OCI-LY7 (cell line): Measurements from ENCODE around the gene ING4. TPM values are rescaled to one million over a fixed set of nuclear protein-coding genes. Genes with fewer than 3 reads are reported as not detected.

Source experiments
- BruUV-seq: library from RNA; stranded (reverse); fragments of 400-500 nt; replicated peaks from 2 replicates; lab custom pipeline; 2021; lab: Mats Ljungman, UMichigan
- CTCF ChIA-PET: fragments of 300-600 bp; sonication (Branson Sonifier 250); formaldehyde crosslinking; loops from one replicate; lab custom pipeline; 2022; ENCODE audit warnings: antibody characterized with exemption; ENCODE audit not compliant: unreplicated experiment; lab: Charles Lee
- POLR2A ChIA-PET: fragments of 300-600 bp; sonication (Branson Sonifier 250); formaldehyde crosslinking; loops from one replicate; lab custom pipeline; 2022; ENCODE audit warnings: antibody characterized with exemption; lab: Charles Lee
- DNase-seq: peaks from one replicate; pipeline ENCODE4 v3.0.0-alpha.2; 2015; ENCODE audit warnings: low spot score
- H2AFZ ChIP-seq: fragments of 200-600 bp; sonication (generic), shearing (Covaris generic); 2 replicates; pipeline ENCODE4 v1.6.1; 2014; ENCODE audit warnings: mild to moderate bottlenecking, antibody characterized with exemption, low read length, moderate library complexity
- H3K27ac ChIP-seq: fragments of 200-600 bp; sonication (generic); 2 replicates; pipeline ENCODE4 v1.5.1; 2014; ENCODE audit warnings: mixed run types, low read depth, mild to moderate bottlenecking, moderate library complexity, low read length, inconsistent platforms; ENCODE audit not compliant: poor library complexity, severe bottlenecking
- H3K36me3 ChIP-seq: fragments of 200-600 bp; sonication (generic); 2 replicates; pipeline ENCODE4 v1.6.1; 2014; ENCODE audit warnings: mild to moderate bottlenecking, antibody characterized with exemption, low read length, moderate library complexity, mixed read lengths; ENCODE audit not compliant: insufficient read depth
- H3K4me1 ChIP-seq: fragments of 200-600 bp; sonication (generic); 2 replicates; pipeline ENCODE4 v1.5.1; 2014; ENCODE audit warnings: mild to moderate bottlenecking, low read length; ENCODE audit not compliant: insufficient read depth, poor library complexity, severe bottlenecking
- H3K4me2 ChIP-seq: fragments of 200-600 bp; sonication (generic); 2 replicates; pipeline ENCODE4 v1.6.1; 2014; ENCODE audit warnings: mild to moderate bottlenecking, low read length
- H3K4me3 ChIP-seq: fragments of 200-600 bp; sonication (generic); 2 replicates; pipeline ENCODE4 v1.5.1; 2014; ENCODE audit warnings: mild to moderate bottlenecking, low read depth, low read length; ENCODE audit not compliant: poor library complexity, severe bottlenecking
- H3K79me2 ChIP-seq: fragments of 200-600 bp; sonication (generic); 2 replicates; pipeline ENCODE4 v1.6.1; 2016; ENCODE audit warnings: low read depth, mild to moderate bottlenecking, low read length, moderate library complexity, mixed read lengths; ENCODE audit not compliant: insufficient read depth
- H3K9me2 ChIP-seq: fragments of 200-600 bp; sonication (generic); 2 replicates; pipeline ENCODE4 v1.6.1; 2016; ENCODE audit warnings: mild to moderate bottlenecking, low read length, mixed read lengths; ENCODE audit not compliant: insufficient read depth
- H3K9me3 ChIP-seq: fragments of 200-600 bp; sonication (generic); 2 replicates; pipeline ENCODE4 v1.6.1; 2014; ENCODE audit warnings: mild to moderate bottlenecking, mixed run types, low read length, mixed read lengths
- H4K20me1 ChIP-seq: fragments of 200-600 bp; sonication (generic); 2 replicates; pipeline ENCODE4 v1.6.1; 2014; ENCODE audit warnings: mild to moderate bottlenecking, antibody characterized with exemption, low read length, moderate library complexity, mixed read lengths; ENCODE audit not compliant: insufficient read depth
- CTCF ChIP-seq: fragments of 200-600 bp; sonication (generic); conservative IDR thresholded peaks from 2 replicates; pipeline ENCODE4 v1.5.1; 2014; ENCODE audit warnings: mild to moderate bottlenecking, antibody characterized with exemption, low read length, moderate library complexity, mixed read lengths
- EZH2phosphoT487 ChIP-seq: fragments of 200-600 bp; sonication (generic); IDR thresholded peaks from 2 replicates; pipeline ENCODE4 v1.6.1; 2018; ENCODE audit warnings: low read depth, borderline replicate concordance, mild to moderate bottlenecking, mixed run types, antibody characterized with exemption, low read length, moderate library complexity, mixed read lengths
- intact Hi-C: fragments of 100-400 bp; cut with micrococcal nuclease; formaldehyde crosslinking; loops from one replicate; pipeline ENCODE4 v1.10.0; 2022; ENCODE audit not compliant: unreplicated experiment
- total RNA-seq, 2 experiments: library from RNA; depleted of rRNA in 1 of 2; stranded (reverse); fragments of >200 nt in 1 of 2; shearing (Covaris generic) in 1 of 2; gene quantifications; 2 replicates each; pipeline ENCODE4 v1.2.3, GENCODE V29; 2014 to 2022

ING4 gene
- total RNA-seq, 2 experiments from 2014 or later, result 27.1 to 30.8 TPM

- Histone ChIP-seq H3K4me1 (peaks cover 69% of the 10 kb centered on the region), H3K79me2 (peaks cover 16% of the 10 kb centered on the region; the same call in 1 of the 2 replicates), H3K27ac (peak overlapping the region; percentile 96), H3K4me2 (peak overlapping the region; percentile 93), H3K9me3 (no peaks in the 10 kb centered on the region), H3K4me3 (peak overlapping the region; percentile 69), H4K20me1 (no peaks in the 10 kb centered on the region), H2AFZ (no peak overlapping the region), H3K36me3 (peaks cover 5% of the 10 kb centered on the region; the same call in 1 of the 2 replicates), H3K9me2 (no peaks in the 10 kb centered on the region)
- ChIA-PET CTCF (interaction anchor here (0.9 to 1.3 kb wide), 2 partner anchors 53 to 64 kb away, joined by 3 read pairs; partner anchors contain the start of gene MLF2), POLR2A (interaction anchor here (0.8 to 2.9 kb wide), 2 partner anchors 10 to 24 kb away, joined by 5 to 10 read pairs; partner anchors contain the start of genes COPS7A and ZNF384)
- no peak for DNase-seq
- intact Hi-C loops, result loop anchor here (5.0 to 10.0 kb wide), 2 partner anchors 207 to 275 kb away; partner anchors contain the start of genes MRPL51 and NCAPD2
- no TSS peak for BruUV-seq
- no peak for TF ChIP-seq EZH2phosphoT487
Observed at GRCh38 chr12:6699259-6699988, 36.5 kb upstream of the ING4 start.

- Histone ChIP-seq H4K20me1 (no peaks in the 10 kb centered on the region), H3K27ac (peak overlapping the region; percentile 96), H3K4me2 (peak overlapping the region; percentile 93), H3K9me2 (no peaks in the 10 kb centered on the region), H3K9me3 (no peaks in the 10 kb centered on the region), H3K4me1 (peaks cover 70% of the 10 kb centered on the region), H3K4me3 (peak overlapping the region; percentile 69), H3K36me3 (peaks cover 6% of the 10 kb centered on the region; the same call in 1 of the 2 replicates), H3K79me2 (peaks cover 16% of the 10 kb centered on the region; the same call in 1 of the 2 replicates), H2AFZ (no peak overlapping the region)
- POLR2A ChIA-PET, result interaction anchor here (0.5 to 2.9 kb wide), 3 partner anchors 25 to 225 kb away, joined by 4 to 10 read pairs (median 6); partner anchors contain the start of genes COPS7A and MLF2
- intact Hi-C loops, result loop anchor here (1.0 to 10.0 kb wide), 3 partner anchors 144 to 274 kb away; partner anchors contain the start of genes MRPL51 and NCAPD2
- CTCF ChIA-PET, result interaction anchor here (0.5 to 1.3 kb wide), 5 partner anchors 9 to 257 kb away, joined by 3 to 12 read pairs (median 4); partner anchors contain the start of genes COPS7A, MLF2 and ZNF384
- DNase-seq, result no peak
- BruUV-seq, result no TSS peak
- TF ChIP-seq CTCF (no peak), EZH2phosphoT487 (no peak)
Observed at GRCh38 chr12:6698352-6699046, 35.6 kb upstream of the ING4 start.
